Activated CD4-positive, alpha-beta T cell treated with anti-CD3 and anti-CD28 coated beads for 4 hours (primary cell): ENCODE measurements around the gene PPFIBP1.
"Not testable (repeated sequence)": the region's sequence is repeated elsewhere in the genome, so short reads cannot be mapped to it uniquely, and the experiment has no call there.

Experiments used
- DNase-seq, 2 donors: peaks; one replicate each; pipeline ENCODE4 v3.0.0-alpha.2; 2020

Gene PPFIBP1

GRCh38 chr12:27732281-27732680 is 208.3 kb downstream of the PPFIBP1 start:
- DNase-seq: no peak

GRCh38 chr12:27733052-27733656 is 209.1 kb downstream of the PPFIBP1 start:
- peak; percentile 18 to 33 for DNase-seq

GRCh38 chr12:27733791-27734190 is 209.8 kb downstream of the PPFIBP1 start:
- no peak for DNase-seq

GRCh38 chr12:27734321-27734720 is 210.3 kb downstream of the PPFIBP1 start:
- not testable (repeated sequence) for DNase-seq

GRCh38 chr12:27743601-27744000 is 219.6 kb downstream of the PPFIBP1 start:
- DNase-seq: no peak
